H1 (cell line): ENCODE results near the gene GALNT1. TPM values are rescaled to one million over a fixed set of nuclear protein-coding genes. Genes with fewer than 3 reads are reported as not detected.
A peak's percentile ranks its signal among the peaks of the same experiment; 100 is the strongest.

Experiments used
- CTCF ChIA-PET: fragments of 300-600 bp; sonication (Branson Sonifier 250); formaldehyde crosslinking; loops from one replicate; lab custom pipeline; 2021; ENCODE audit not compliant: partially characterized antibody; lab: Charles Lee
- POLR2A ChIA-PET: fragments of 300-600 bp; sonication (Branson Sonifier 250); formaldehyde crosslinking; loops from one replicate; lab custom pipeline; 2021; ENCODE audit warnings: inconsistent platforms; ENCODE audit not compliant: partially characterized antibody; lab: Charles Lee
- DNase-seq, 2 experiments: peaks; one replicate each; pipeline versions ENCODE4 v3.0.0 to v3.0.0-alpha.2; 2010 to 2022; ENCODE audit warnings: low spot score in 2 of 2, low read depth in 1 of 2, mixed read lengths in 1 of 2
- FAIRE-seq: peaks from 2 replicates; lab custom pipeline; 2011; peaks lifted over from hg19 to GRCh38; lab: Jason Lieb, UNC
- H2AFZ ChIP-seq: 2 replicates; pipeline ENCODE4 v1.8.1; 2012; ENCODE audit warnings: low read length, inconsistent platforms
- H2AK5ac ChIP-seq: 2 replicates; pipeline ENCODE4 v1.6.1; 2013; ENCODE audit warnings: low read depth, low read length
- H2BK120ac ChIP-seq: replicated peaks from 2 replicates; pipeline ENCODE3; 2013; ENCODE audit warnings: low read depth, low read length, inconsistent platforms
- H2BK12ac ChIP-seq: 2 replicates; pipeline ENCODE4 v1.6.1; 2013; ENCODE audit warnings: low read depth, low read length
- H2BK15ac ChIP-seq: 2 replicates; pipeline ENCODE4 v1.6.1; 2013; ENCODE audit warnings: low read length
- H2BK20ac ChIP-seq: 2 replicates; pipeline ENCODE4 v1.6.1; 2013; ENCODE audit warnings: low read length
- H2BK5ac ChIP-seq: 2 replicates; pipeline ENCODE4 v1.6.1; 2013; ENCODE audit warnings: low read depth, low read length
- H3K14ac ChIP-seq: 2 replicates; pipeline ENCODE4 v1.6.1; 2013; ENCODE audit warnings: inconsistent platforms; ENCODE audit not compliant: insufficient read length
- H3K18ac ChIP-seq: 2 replicates; pipeline ENCODE4 v1.6.1; 2013; ENCODE audit warnings: low read length; ENCODE audit errors: extremely low read depth
- H3K23ac ChIP-seq: 2 replicates; pipeline ENCODE4 v1.6.1; 2013; ENCODE audit warnings: inconsistent platforms; ENCODE audit not compliant: insufficient read length
- H3K23me2 ChIP-seq: 2 replicates; pipeline ENCODE4 v1.6.1; 2013; ENCODE audit warnings: low read depth, low read length
- H3K27ac ChIP-seq: 2 replicates; pipeline ENCODE4 v1.6.1; 2011; ENCODE audit warnings: low read depth, low read length, inconsistent platforms
- H3K27me3 ChIP-seq, 4 experiments: replicated peaks in 1 of 4; 1 replicate in 1 of 4; 2 replicates in 3 of 4; pipeline versions ENCODE4 v1.6.1 to v1.8.1; 2011 to 2013; ENCODE audit warnings: low read length in 3 of 4, mild to moderate bottlenecking in 3 of 4, inconsistent platforms in 2 of 4, mixed read lengths in 2 of 4, moderate library complexity in 1 of 4; ENCODE audit not compliant: control insufficient read depth in 3 of 4, insufficient read depth in 3 of 4; ENCODE audit errors: extremely low read depth in 1 of 4
- H3K36me3 ChIP-seq, 4 experiments: 2 replicates each; pipeline versions ENCODE4 v1.6.1 to v1.8.1; 2011 to 2013; ENCODE audit warnings: mild to moderate bottlenecking in 4 of 4, low read length in 3 of 4, moderate library complexity in 2 of 4, control low read depth in 1 of 4, inconsistent platforms in 1 of 4; ENCODE audit not compliant: insufficient read depth in 4 of 4, control insufficient read depth in 2 of 4
- H3K4ac ChIP-seq: replicated peaks from 2 replicates; pipeline ENCODE3; 2013; ENCODE audit warnings: low read length, low read depth, mixed read lengths, inconsistent platforms; ENCODE audit not compliant: insufficient read length
- H3K4me1 ChIP-seq, 4 experiments: replicated peaks in 1 of 4; 1 replicate in 1 of 4; 2 replicates in 3 of 4; pipeline versions ENCODE4 v1.6.1 to v1.8.1; 2011 to 2013; ENCODE audit warnings: low read length in 3 of 4, inconsistent platforms in 2 of 4, mixed read lengths in 1 of 4; ENCODE audit not compliant: insufficient read depth in 4 of 4, control insufficient read depth in 3 of 4
- H3K4me2 ChIP-seq, 2 experiments: 2 replicates each; pipeline versions ENCODE4 v1.6.1 to v1.8.1; 2011 to 2013; ENCODE audit warnings: low read depth in 2 of 2, low read length in 2 of 2, control low read depth in 1 of 2, inconsistent platforms in 1 of 2, mild to moderate bottlenecking in 1 of 2; ENCODE audit not compliant: insufficient read depth in 1 of 2
- H3K4me3 ChIP-seq, 4 experiments: fragments of 200-600, 300-600 bp in 1 of 4; sonication (generic), shearing (Covaris generic), sonication (Bioruptor Twin) in 1 of 4; 2 replicates each; pipeline versions ENCODE4 v1.5.1 to v1.8.1; 2011 to 2016; ENCODE audit warnings: low read length in 4 of 4, low read depth in 3 of 4, control low read depth in 2 of 4, inconsistent platforms in 2 of 4, mild to moderate bottlenecking in 2 of 4, mixed read lengths in 1 of 4, moderate library complexity in 1 of 4; ENCODE audit not compliant: insufficient read depth in 2 of 4; ENCODE audit errors: extremely low read depth in 1 of 4
- H3K56ac ChIP-seq: replicated peaks from 2 replicates; pipeline ENCODE3; 2013; ENCODE audit warnings: low read depth, mild to moderate bottlenecking, mixed read lengths, low read length, inconsistent platforms; ENCODE audit not compliant: insufficient read length
- H3K79me1 ChIP-seq: 2 replicates; pipeline ENCODE4 v1.6.1; 2013; ENCODE audit warnings: low read depth, low read length, control low read depth
- H3K79me2 ChIP-seq, 2 experiments: 2 replicates each; pipeline versions ENCODE4 v1.6.1 to v1.8.1; 2012 to 2013; ENCODE audit warnings: low read length in 2 of 2, mild to moderate bottlenecking in 2 of 2, inconsistent platforms in 1 of 2; ENCODE audit not compliant: insufficient read depth in 2 of 2, control insufficient read depth in 1 of 2
- H3K9ac ChIP-seq, 4 experiments: replicated peaks in 1 of 4; 1 replicate in 1 of 4; 2 replicates in 3 of 4; pipeline versions ENCODE4 v1.6.1 to v1.8.1; 2011 to 2013; ENCODE audit warnings: low read depth in 3 of 4, low read length in 3 of 4, control low read depth in 2 of 4, mild to moderate bottlenecking in 2 of 4, moderate library complexity in 2 of 4, inconsistent platforms in 1 of 4; ENCODE audit errors: extremely low read depth in 1 of 4
- H3K9me3 ChIP-seq, 2 experiments: 2 replicates each; pipeline versions ENCODE4 v1.6.1 to v1.8.1; 2012 to 2013; ENCODE audit warnings: mild to moderate bottlenecking in 2 of 2, moderate library complexity in 2 of 2, control low read depth in 1 of 2, inconsistent platforms in 1 of 2, low read depth in 1 of 2, low read length in 1 of 2, mixed read lengths in 1 of 2; ENCODE audit not compliant: insufficient read depth in 2 of 2
- H4K20me1 ChIP-seq, 2 experiments: replicated peaks in 1 of 2; 2 replicates each; pipeline versions ENCODE3 to v1.8.1; 2011 to 2013; ENCODE audit warnings: inconsistent platforms in 2 of 2, low read length in 2 of 2, mild to moderate bottlenecking in 1 of 2; ENCODE audit not compliant: insufficient read depth in 2 of 2, control insufficient read depth in 1 of 2
- H4K5ac ChIP-seq: 2 replicates; pipeline ENCODE4 v1.6.1; 2013; ENCODE audit warnings: low read length, low read depth, mixed read lengths, inconsistent platforms; ENCODE audit not compliant: insufficient read length
- H4K8ac ChIP-seq: 2 replicates; pipeline ENCODE4 v1.8.0; 2013; ENCODE audit warnings: mild to moderate bottlenecking, moderate library complexity, low read length, inconsistent platforms; ENCODE audit not compliant: insufficient read depth; ENCODE audit errors: extremely low read depth
- H4K91ac ChIP-seq: replicated peaks from 2 replicates; pipeline ENCODE3; 2013; ENCODE audit warnings: low read length, mixed read lengths, inconsistent platforms; ENCODE audit not compliant: insufficient read length
- CHD2 ChIP-seq: IDR thresholded peaks from 2 replicates; pipeline ENCODE4 v1.6.1; 2012; ENCODE audit warnings: low read length, improper control_type of control experiment
- CREB1 ChIP-seq: IDR thresholded peaks from 2 replicates; pipeline ENCODE4 v1.6.1; 2012; ENCODE audit warnings: inconsistent platforms
- CTCF ChIP-seq, 3 experiments: IDR thresholded peaks; 1 replicate in 2 of 3; 2 replicates in 1 of 3; pipeline versions ENCODE4 v1.5.1 to v1.6.1; 2011; ENCODE audit warnings: low read length in 3 of 3, mild to moderate bottlenecking in 3 of 3, inconsistent platforms in 2 of 3, low read depth in 1 of 3, moderate library complexity in 1 of 3; ENCODE audit not compliant: insufficient read depth in 1 of 3; ENCODE audit errors: control extremely low read depth in 1 of 3
- EP300 ChIP-seq, 2 experiments: IDR thresholded peaks; 1 replicate in 1 of 2; 2 replicates in 1 of 2; pipeline ENCODE4 v1.6.1; 2011 to 2012; ENCODE audit warnings: low read depth in 2 of 2, low read length in 2 of 2, mild to moderate bottlenecking in 2 of 2, borderline replicate concordance in 1 of 2, inconsistent platforms in 1 of 2, moderate library complexity in 1 of 2
- GTF2F1 ChIP-seq: IDR thresholded peaks from 2 replicates; pipeline ENCODE4 v1.6.1; 2012; ENCODE audit warnings: low read depth, low read length, improper control_type of control experiment, borderline replicate concordance
- NANOG ChIP-seq: IDR thresholded peaks from 2 replicates; pipeline ENCODE4 v1.6.1; 2011; ENCODE audit warnings: low read length, low read depth, mild to moderate bottlenecking, inconsistent platforms; ENCODE audit not compliant: insufficient read depth, poor library complexity, severe bottlenecking
- RBBP5 ChIP-seq: IDR thresholded peaks from 2 replicates; pipeline ENCODE4 v1.7.1; 2012; ENCODE audit warnings: low read depth, mild to moderate bottlenecking, inconsistent platforms, low read length, moderate library complexity, borderline replicate concordance
- RFX5 ChIP-seq: IDR thresholded peaks from 2 replicates; pipeline ENCODE4 v1.6.1; 2011; ENCODE audit warnings: low read depth, low read length, improper control_type of control experiment, borderline replicate concordance
- SP2 ChIP-seq: IDR thresholded peaks from 2 replicates; pipeline ENCODE4 v1.6.1; 2012; ENCODE audit warnings: mild to moderate bottlenecking, low read length, inconsistent platforms
- WGBS, 2 experiments: shearing (Covaris generic) in 1 of 2; methylation state at CpG; one replicate each; pipeline versions ENCODE4 v1.1.6 to v1.1.7; 2013 to 2015; ENCODE audit warnings: low lambda C conversion rate in 2 of 2, mixed read lengths in 2 of 2, inconsistent platforms in 1 of 2, low coverage in 1 of 2, missing lambda C conversion rate in 1 of 2; ENCODE audit not compliant: insufficient replicate concordance in 2 of 2, insufficient coverage in 1 of 2, insufficient read length in 1 of 2; ENCODE audit errors: extremely low coverage in 1 of 2, missing lambda C conversion rate in 1 of 2; 5-methylcytosine and 5-hydroxymethylcytosine counted together
- polyA plus RNA-seq, 7 experiments: library from polyadenylated mRNA; depleted of rRNA in 3 of 7; stranded (reverse) in 5 of 7; unstranded in 2 of 7; fragments of >200 nt in 5 of 7; fragments of 200-250 nt in 2 of 7; gene quantifications; 1 replicate in 5 of 7; 2 replicates in 1 of 7; 4 replicates in 1 of 7; pipeline versions ENCODE4 v1.2.1 to v1.2.3, GENCODE V29; 2011 to 2013; ENCODE audit warnings: missing spikeins in 2 of 7, mixed read lengths in 2 of 7
- total RNA-seq: library from RNA; stranded (reverse); fragmentation: NEBNext Ultra II Directional; extraction: Animal tissue kit (Norgen Biotek cat#: 25700); gene quantifications from 2 replicates; pipeline ENCODE4 v1.2.1, GENCODE V29; 2021

The GALNT1 gene
- total and polyA plus RNA-seq, 2 of the 8 experiments (the other 6 are each of a cell fraction or from before 2014, with no cell fraction given): 22.4 to 101 TPM

DNA sequence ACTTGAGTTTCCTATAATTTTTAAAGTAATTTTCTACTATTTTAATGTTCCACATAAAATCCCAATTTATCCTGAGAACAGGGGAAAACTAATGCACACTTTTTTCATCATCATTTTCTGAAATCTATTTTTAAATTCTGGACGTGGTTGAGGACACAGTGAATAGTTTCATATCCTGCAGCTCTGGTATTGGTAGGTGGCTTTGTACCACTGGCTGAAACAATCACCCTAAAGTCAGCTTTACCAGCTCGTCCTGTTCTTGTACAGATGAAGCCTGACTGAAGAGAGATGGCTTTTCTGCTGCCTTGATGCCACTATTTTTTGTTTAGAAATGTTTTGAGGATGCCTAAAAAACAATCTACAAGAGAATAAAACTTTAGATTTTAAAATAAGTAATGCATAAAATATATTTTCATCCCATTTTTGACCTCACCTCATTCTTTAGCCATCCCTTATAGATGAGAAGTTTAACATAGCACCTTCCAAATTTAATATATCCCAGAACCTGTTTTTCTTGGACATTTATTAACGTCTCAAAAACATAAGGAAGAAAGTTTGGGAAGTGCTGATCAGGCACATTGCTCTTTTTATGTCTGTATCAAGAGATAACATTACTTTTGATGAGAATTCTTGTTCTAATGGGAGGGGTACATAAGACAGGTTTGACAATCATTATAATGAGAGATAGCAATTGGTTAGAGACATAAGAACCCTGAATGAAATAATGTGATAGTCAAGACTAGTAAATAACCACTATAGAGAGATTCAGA lies 80.9 kb downstream of the GALNT1 start:
- Histone ChIP-seq H2BK12ac (no peak overlapping the region), H4K5ac (no peak overlapping the region), H3K23me2 (no peaks in the 10 kb centered on the region), H3K56ac (no peak overlapping the region), H3K27me3 (no peaks in the 10 kb centered on the region), H3K4ac (no peak overlapping the region), H4K8ac (no peak overlapping the region), H2BK15ac (no peak overlapping the region), H2AK5ac (peak overlapping the region; percentile 68; the same call in 1 of the 2 replicates), H3K36me3 (peaks cover 0 to 14% (median 3%) of the 10 kb centered on the region in 4 experiments; a peak in 3 of 8 replicates), H2AFZ (no peak overlapping the region), H3K14ac (no peak overlapping the region), H3K4me2 (no peak overlapping the region), H2BK120ac (no peak overlapping the region), H3K18ac (no peak overlapping the region), H3K23ac (no peak overlapping the region), H3K4me3 (no peak overlapping the region), H4K91ac (no peak overlapping the region), H3K9me3 (peaks cover 4% of the 10 kb centered on the region in 2 experiments; a peak in 1 of 4 replicates), H3K4me1 (peaks cover 0 to 5% (median 2%) of the 10 kb centered on the region in 4 experiments; a peak in 2 of 7 replicates), H3K9ac (no peak overlapping the region), H3K27ac (no peak overlapping the region), H2BK5ac (no peak overlapping the region), H4K20me1 (no peaks in the 10 kb centered on the region), H2BK20ac (no peak overlapping the region), H3K79me2 (no peaks in the 10 kb centered on the region; a peak in 1 of 4 replicates), H3K79me1 (no peaks in the 10 kb centered on the region; the same call in 1 of the 2 replicates)
- ChIA-PET CTCF (interaction anchor here (0.6 to 1.1 kb wide), 7 partner anchors 9 to 276 kb away, joined by 3 to 5 read pairs (median 3); no protein-coding TSS in a partner anchor), POLR2A (interaction anchor here (0.6 to 0.7 kb wide), 2 partner anchors 79 to 464 kb away, joined by 3 read pairs; no protein-coding TSS in a partner anchor)
- no peak for DNase-seq
- WGBS, 2 experiments: 77% methylated on average over 3 of the region's 3 CpGs; no CpG with 5 or more reads in 1 of the 2 experiments
- no peak for FAIRE-seq
- TF ChIP-seq NANOG: no peak
- no peak for TF ChIP-seq RBBP5
- no peak for TF ChIP-seq GTF2F1
- no peak for TF ChIP-seq SP2
- TF ChIP-seq EP300 (IDR thresholded peaks at IDR 0.05; ENCODE audit: borderline replicate concordance in 1 of 2, low read depth in 2 of 2, low read length in 2 of 2): no peak
- no peak for TF ChIP-seq RFX5
- TF ChIP-seq CREB1: no peak
- no peak for TF ChIP-seq CHD2
- TF ChIP-seq CTCF (IDR thresholded peaks at IDR 0.05; ENCODE audit: control extremely low read depth in 1 of 3, insufficient read depth in 1 of 3, low read depth in 1 of 3, low read length in 3 of 3): no peak
